ENCODE data around the gene TACC2. TPM values are rescaled to one million over a fixed set of nuclear protein-coding genes. Genes with fewer than 3 reads are reported as not detected.

TACC2 gene
- total RNA-seq, 5 donors from 2014 or later (not counting 1 experiment from before 2014, with no cell fraction given), result 0.46 to 0.70 (median 0.60) TPM; not detected in 2

DNA sequence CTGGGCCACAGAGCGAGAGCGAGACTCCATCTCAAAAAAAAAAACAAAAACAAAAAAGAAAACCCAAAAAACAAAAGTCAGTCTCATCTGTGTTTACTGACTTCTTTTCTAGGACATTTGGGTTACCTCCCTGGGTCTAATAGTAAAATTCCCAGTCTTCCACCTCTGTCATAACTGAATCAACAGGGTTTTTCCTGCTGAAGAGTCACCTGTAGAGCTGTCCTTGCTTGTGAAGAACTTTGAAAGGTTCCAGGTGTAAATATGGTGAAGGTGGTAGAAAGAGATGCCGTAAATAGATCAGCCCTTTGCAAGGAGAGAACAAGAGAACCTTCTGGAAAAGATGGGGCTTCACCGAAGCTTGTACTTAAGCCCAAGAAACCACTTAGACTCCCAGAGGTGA, 169.4 kb downstream of the TACC2 start:
- ChIA-PET CTCF (no interaction called here), POLR2A (no interaction called here)
- Histone ChIP-seq H3K27ac (ENCODE audit: low read length) (no peak overlapping the region), H3K4me3 (ENCODE audit: control insufficient read depth in 1 of 2, extremely low read depth in 1 of 2, low read length in 1 of 2) (no peak overlapping the region), H3K27me3 (replicated peaks in 1 of 2; ENCODE audit: control insufficient read depth in 2 of 2, extremely low read depth in 1 of 2, insufficient read depth in 2 of 2, low read length in 1 of 2) (peaks cover 0 to 37% of the 10 kb centered on the region in 2 experiments), H3K9me3 (no peaks in the 10 kb centered on the region), H3K36me3 (ENCODE audit: control insufficient read depth in 2 of 2, extremely low read depth in 1 of 2, insufficient read depth in 1 of 2, low read length in 1 of 2) (no peaks in the 10 kb centered on the region), H3K4me1 (ENCODE audit: control insufficient read depth in 1 of 2, extremely low read depth in 1 of 2, insufficient read depth in 2 of 2, low read length in 2 of 2) (peaks cover 0 to 2% of the 10 kb centered on the region in 2 experiments)
- no peak for DNase-seq
- H3K36me3 Mint-ChIP-seq, result no peaks in the 10 kb centered on the region
- no peaks in the 10 kb centered on the region for H3K4me1 Mint-ChIP-seq
- no peak for ATAC-seq (replicated peaks in 1 of 4)
- peaks cover 39 to 40% of the 10 kb centered on the region in 2 donors for H3K27me3 Mint-ChIP-seq
- no peak overlapping the region for H3K27ac Mint-ChIP-seq
- no peaks in the 10 kb centered on the region for H3K9me3 Mint-ChIP-seq
- no peak overlapping the region for H3K4me3 Mint-ChIP-seq
- WGBS (ENCODE audit: insufficient coverage), result 90% methylated on average over 3 of the region's 4 CpGs

GRCh38 chr10:122159141-122159970, 170.4 kb downstream of the TACC2 start:
- WGBS (ENCODE audit: insufficient coverage), result 58% methylated on average over 16 of the region's 17 CpGs
- no peak for ATAC-seq (replicated peaks in 1 of 4)
- no peaks in the 10 kb centered on the region for H3K9me3 ChIP-seq
- H3K4me1 ChIP-seq (ENCODE audit: control insufficient read depth in 1 of 2, extremely low read depth in 1 of 2, insufficient read depth in 2 of 2, low read length in 2 of 2), result peaks cover 0 to 8% of the 10 kb centered on the region in 2 experiments
- H3K4me3 Mint-ChIP-seq, result no peak overlapping the region
- ChIA-PET CTCF (no interaction called here), POLR2A (no interaction called here)
- H3K27ac Mint-ChIP-seq, result no peak overlapping the region
- peaks cover 42 to 46% of the 10 kb centered on the region in 2 donors for H3K27me3 Mint-ChIP-seq
- peaks cover 3 to 44% of the 10 kb centered on the region in 2 experiments for H3K27me3 ChIP-seq (replicated peaks in 1 of 2; ENCODE audit: control insufficient read depth in 2 of 2, extremely low read depth in 1 of 2, insufficient read depth in 2 of 2, low read length in 1 of 2)
- no peak overlapping the region for H3K4me3 ChIP-seq (ENCODE audit: control insufficient read depth in 1 of 2, extremely low read depth in 1 of 2, low read length in 1 of 2)
- no peaks in the 10 kb centered on the region for H3K9me3 Mint-ChIP-seq
- no peaks in the 10 kb centered on the region for H3K36me3 ChIP-seq (ENCODE audit: control insufficient read depth in 2 of 2, extremely low read depth in 1 of 2, insufficient read depth in 1 of 2, low read length in 1 of 2)
- H3K4me1 Mint-ChIP-seq, result peaks cover 5 to 7% (median 5%) of the 10 kb centered on the region in 3 donors
- H3K36me3 Mint-ChIP-seq, result no peaks in the 10 kb centered on the region
- DNase-seq, result no peak
- no peak overlapping the region for H3K27ac ChIP-seq (ENCODE audit: low read length)

DNA sequence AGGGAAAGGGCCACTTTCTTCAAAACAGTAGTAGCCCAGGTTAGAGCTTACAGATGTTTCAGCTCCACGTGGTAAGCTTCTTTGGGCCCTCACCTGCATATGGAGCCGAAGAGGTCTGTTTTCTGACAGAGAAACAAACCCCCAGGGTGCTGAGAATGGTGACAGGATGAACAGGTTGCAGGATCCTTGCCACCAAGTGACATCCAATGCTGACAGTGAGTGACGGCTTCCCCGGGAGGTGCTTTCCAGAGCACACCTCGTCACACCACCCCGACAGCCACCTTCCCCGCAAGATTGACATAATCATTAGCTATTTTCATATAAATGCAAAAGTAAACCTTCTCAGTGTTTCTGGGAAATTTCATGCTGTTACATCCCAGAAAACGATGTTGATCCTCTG, 172.8 kb downstream of the TACC2 start:
- 40% methylated on average over 2 of the region's 8 CpGs for WGBS (ENCODE audit: insufficient coverage)
- no peak for DNase-seq
- Histone ChIP-seq H3K4me1 (ENCODE audit: control insufficient read depth in 1 of 2, extremely low read depth in 1 of 2, insufficient read depth in 2 of 2, low read length in 2 of 2) (peaks cover 0 to 8% of the 10 kb centered on the region in 2 experiments), H3K9me3 (no peaks in the 10 kb centered on the region), H3K36me3 (ENCODE audit: control insufficient read depth in 2 of 2, extremely low read depth in 1 of 2, insufficient read depth in 1 of 2, low read length in 1 of 2) (no peaks in the 10 kb centered on the region), H3K27me3 (replicated peaks in 1 of 2; ENCODE audit: control insufficient read depth in 2 of 2, extremely low read depth in 1 of 2, insufficient read depth in 2 of 2, low read length in 1 of 2) (peaks cover 5 to 57% of the 10 kb centered on the region in 2 experiments), H3K4me3 (ENCODE audit: control insufficient read depth in 1 of 2, extremely low read depth in 1 of 2, low read length in 1 of 2) (no peak overlapping the region), H3K27ac (ENCODE audit: low read length) (no peak overlapping the region)
- Mint-ChIP-seq H3K9me3 (no peaks in the 10 kb centered on the region), H3K4me3 (no peak overlapping the region), H3K4me1 (peaks cover 10 to 13% (median 12%) of the 10 kb centered on the region in 3 donors), H3K36me3 (no peaks in the 10 kb centered on the region), H3K27ac (no peak overlapping the region), H3K27me3 (peaks cover 57 to 70% of the 10 kb centered on the region in 2 donors)
- ChIA-PET POLR2A (no interaction called here), CTCF (no interaction called here)
- ATAC-seq (replicated peaks in 1 of 4), result no peak

DNA sequence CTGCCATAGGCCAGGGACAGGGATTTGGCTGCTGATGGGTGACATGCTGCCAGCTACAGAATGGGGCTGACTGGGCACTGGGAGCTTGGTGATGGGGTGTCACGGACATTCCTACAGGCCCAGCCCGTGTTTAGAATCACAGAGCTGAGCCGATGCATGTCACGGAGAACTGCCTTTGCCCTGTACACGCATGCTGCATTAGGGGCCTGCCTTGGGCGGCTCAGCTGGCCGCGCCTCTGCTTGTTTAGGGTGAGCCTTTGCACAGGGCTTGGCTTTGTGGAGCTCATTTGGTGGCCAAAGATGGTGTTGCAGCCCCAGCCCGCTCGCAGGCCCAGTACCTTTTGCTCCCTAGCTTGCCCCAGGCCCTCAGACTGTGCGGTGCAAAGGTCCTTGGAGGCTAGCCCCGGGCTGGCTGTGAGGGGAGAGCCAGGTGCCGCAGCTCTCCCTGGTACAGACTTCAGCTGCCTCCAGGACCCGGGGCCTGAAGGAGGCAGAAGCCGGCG, 173.8 kb downstream of the TACC2 start:
- peaks cover 5 to 63% of the 10 kb centered on the region in 2 experiments for H3K27me3 ChIP-seq (replicated peaks in 1 of 2; ENCODE audit: control insufficient read depth in 2 of 2, extremely low read depth in 1 of 2, insufficient read depth in 2 of 2, low read length in 1 of 2)
- Mint-ChIP-seq H3K27ac (no peak overlapping the region), H3K4me3 (no peak overlapping the region), H3K27me3 (peaks cover 57 to 76% of the 10 kb centered on the region in 2 donors), H3K4me1 (peaks cover 10 to 13% (median 12%) of the 10 kb centered on the region in 3 donors), H3K9me3 (no peaks in the 10 kb centered on the region), H3K36me3 (no peaks in the 10 kb centered on the region)
- ATAC-seq (replicated peaks in 1 of 4) (peak in 1 of 4 experiments; percentile 36), DNase-seq (no peak)
- H3K4me1 ChIP-seq (ENCODE audit: control insufficient read depth in 1 of 2, extremely low read depth in 1 of 2, insufficient read depth in 2 of 2, low read length in 2 of 2), result peaks cover 0 to 8% of the 10 kb centered on the region in 2 experiments
- no peaks in the 10 kb centered on the region for H3K9me3 ChIP-seq
- H3K4me3 ChIP-seq (ENCODE audit: control insufficient read depth in 1 of 2, extremely low read depth in 1 of 2, low read length in 1 of 2), result no peak overlapping the region
- ChIA-PET POLR2A (no interaction called here), CTCF (no interaction called here)
- no peaks in the 10 kb centered on the region for H3K36me3 ChIP-seq (ENCODE audit: control insufficient read depth in 2 of 2, extremely low read depth in 1 of 2, insufficient read depth in 1 of 2, low read length in 1 of 2)
- 54% methylated on average over 16 of the region's 16 CpGs for WGBS (ENCODE audit: insufficient coverage)
- H3K27ac ChIP-seq (ENCODE audit: low read length), result no peak overlapping the region

DNA sequence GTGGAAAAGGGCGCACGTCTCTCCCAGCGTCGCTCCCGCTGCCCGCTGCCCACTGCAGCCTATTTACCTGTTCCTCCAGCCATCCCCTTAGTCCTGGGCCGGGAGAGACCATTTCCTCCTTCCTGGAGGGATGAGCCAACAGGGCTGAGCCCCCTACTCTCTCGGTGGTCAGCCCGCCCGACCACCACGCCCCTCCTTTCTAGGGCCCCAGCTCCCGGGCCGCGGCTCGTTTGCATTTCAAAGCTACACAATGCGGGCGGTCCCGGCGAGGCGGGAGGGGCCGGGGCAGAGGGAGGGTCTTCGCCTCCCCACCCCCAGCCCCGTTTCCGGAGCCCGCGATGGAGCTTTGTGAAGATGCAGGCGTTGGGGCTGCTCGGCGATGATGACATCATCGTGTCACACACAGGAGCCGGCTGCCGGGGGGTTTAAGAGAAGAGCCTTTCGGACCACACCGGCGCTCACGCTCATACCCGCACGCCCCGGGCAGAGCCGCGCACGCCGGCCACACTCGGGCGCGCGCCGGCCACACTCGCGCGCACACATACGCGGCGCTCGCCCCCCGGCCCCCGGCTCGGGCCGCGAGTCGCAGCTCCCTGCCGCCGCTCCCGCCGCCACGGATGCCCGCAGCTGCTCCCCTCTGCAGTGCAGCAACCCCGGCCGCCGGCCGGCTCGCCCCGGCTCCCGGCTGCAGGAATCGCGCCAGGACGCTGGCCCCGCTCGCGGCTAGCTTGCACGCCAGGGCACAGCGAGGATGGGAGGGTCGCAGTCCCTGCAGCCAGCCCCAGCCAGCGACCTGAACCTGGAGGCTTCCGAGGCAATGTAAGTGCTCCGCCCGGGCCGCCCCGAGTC, 174.4 kb downstream of the TACC2 start:
- no peaks in the 10 kb centered on the region for H3K36me3 ChIP-seq (ENCODE audit: control insufficient read depth in 2 of 2, extremely low read depth in 1 of 2, insufficient read depth in 1 of 2, low read length in 1 of 2)
- peak overlapping the region in 1 of 3 donors; percentile 69 for H3K4me3 Mint-ChIP-seq
- H3K36me3 Mint-ChIP-seq, result no peaks in the 10 kb centered on the region
- ChIA-PET POLR2A (no interaction called here), CTCF (no interaction called here)
- H3K4me1 Mint-ChIP-seq, result peaks cover 10 to 13% (median 12%) of the 10 kb centered on the region in 3 donors
- H3K9me3 Mint-ChIP-seq, result no peaks in the 10 kb centered on the region
- peaks cover 5 to 65% of the 10 kb centered on the region in 2 experiments for H3K27me3 ChIP-seq (replicated peaks in 1 of 2; ENCODE audit: control insufficient read depth in 2 of 2, extremely low read depth in 1 of 2, insufficient read depth in 2 of 2, low read length in 1 of 2)
- H3K27me3 Mint-ChIP-seq, result peaks cover 57 to 77% of the 10 kb centered on the region in 2 donors
- no peak overlapping the region for H3K4me3 ChIP-seq (ENCODE audit: control insufficient read depth in 1 of 2, extremely low read depth in 1 of 2, low read length in 1 of 2)
- no peaks in the 10 kb centered on the region for H3K9me3 ChIP-seq
- H3K4me1 ChIP-seq (ENCODE audit: control insufficient read depth in 1 of 2, extremely low read depth in 1 of 2, insufficient read depth in 2 of 2, low read length in 2 of 2), result peaks cover 0 to 8% of the 10 kb centered on the region in 2 experiments
- DNase-seq (no peak), ATAC-seq (replicated peaks in 1 of 4) (no peak)
- no peak overlapping the region for H3K27ac ChIP-seq (ENCODE audit: low read length)
- 2% methylated on average over 83 of the region's 89 CpGs for WGBS (ENCODE audit: insufficient coverage)
- no peak overlapping the region for H3K27ac Mint-ChIP-seq

GRCh38 chr10:122164023-122164601, 175.1 kb downstream of the TACC2 start:
- Mint-ChIP-seq H3K27ac (no peak overlapping the region), H3K27me3 (peaks cover 59 to 75% of the 10 kb centered on the region in 2 donors), H3K4me3 (peak overlapping the region; percentile 9 to 69 (median 22)), H3K4me1 (peaks cover 10 to 13% (median 12%) of the 10 kb centered on the region in 3 donors), H3K36me3 (no peaks in the 10 kb centered on the region), H3K9me3 (no peaks in the 10 kb centered on the region)
- no peak overlapping the region for H3K4me3 ChIP-seq (ENCODE audit: control insufficient read depth in 1 of 2, extremely low read depth in 1 of 2, low read length in 1 of 2)
- 5% methylated on average over 15 of the region's 25 CpGs for WGBS (ENCODE audit: insufficient coverage)
- no peak overlapping the region for H3K27ac ChIP-seq (ENCODE audit: low read length)
- ChIA-PET CTCF (no interaction called here), POLR2A (no interaction called here)
- DNase-seq (no peak), ATAC-seq (replicated peaks in 1 of 4) (no peak)
- peaks cover 0 to 8% of the 10 kb centered on the region in 2 experiments for H3K4me1 ChIP-seq (ENCODE audit: control insufficient read depth in 1 of 2, extremely low read depth in 1 of 2, insufficient read depth in 2 of 2, low read length in 2 of 2)
- H3K27me3 ChIP-seq (replicated peaks in 1 of 2; ENCODE audit: control insufficient read depth in 2 of 2, extremely low read depth in 1 of 2, insufficient read depth in 2 of 2, low read length in 1 of 2), result peaks cover 5 to 61% of the 10 kb centered on the region in 2 experiments
- H3K36me3 ChIP-seq (ENCODE audit: control insufficient read depth in 2 of 2, extremely low read depth in 1 of 2, insufficient read depth in 1 of 2, low read length in 1 of 2), result no peaks in the 10 kb centered on the region
- H3K9me3 ChIP-seq, result no peaks in the 10 kb centered on the region
